NCI-H146 (cell line): ENCODE measurements around the gene ATOH1.

Source experiments
- DNase-seq: peaks from one replicate; lab custom pipeline; 2025; lab: John Stamatoyannopoulos, UW

ATOH1 gene

GRCh38 chr4:93834249-93835066 lies 5.9 kb downstream of the ATOH1 start:
- no peak for DNase-seq

GRCh38 chr4:93835929-93836328 lies 7.4 kb downstream of the ATOH1 start:
- DNase-seq = no peak

GRCh38 chr4:93839704-93840103 lies 11.2 kb downstream of the ATOH1 start:
- DNase-seq = no peak

GRCh38 chr4:93841803-93842345 lies 13.3 kb downstream of the ATOH1 start:
- no peak for DNase-seq

- DNase-seq = no peak
Observed at GRCh38 chr4:93842601-93843252, 14.2 kb downstream of the ATOH1 start.

- DNase-seq = no peak
Observed at GRCh38 chr4:93843772-93844171, 15.2 kb downstream of the ATOH1 start.

- DNase-seq = no peak
Observed at GRCh38 chr4:93852680-93853079, 24.1 kb downstream of the ATOH1 start.

GRCh38 chr4:93855926-93856325 lies 27.4 kb downstream of the ATOH1 start:
- DNase-seq = no peak

- DNase-seq = no peak
Observed at GRCh38 chr4:93865650-93866049, 37.1 kb downstream of the ATOH1 start.

GRCh38 chr4:93867416-93868001 lies 39.0 kb downstream of the ATOH1 start:
- DNase-seq = no peak

GRCh38 chr4:93870876-93871458 lies 42.4 kb downstream of the ATOH1 start:
- DNase-seq = no peak

- no peak for DNase-seq
Observed at GRCh38 chr4:93876754-93877153, 48.2 kb downstream of the ATOH1 start.

GRCh38 chr4:93878566-93878965 lies 50.0 kb downstream of the ATOH1 start:
- no peak for DNase-seq

GRCh38 chr4:93879919-93880318 lies 51.4 kb downstream of the ATOH1 start:
- no peak for DNase-seq
